K562 (cell line): ENCODE measurements around the gene TRABD2B. TPM values are rescaled to one million over a fixed set of nuclear protein-coding genes. Genes with fewer than 3 reads are reported as not detected.

ENCODE experiments used
- ATAC-seq: fragments of 200-7000 bp; cut with Tn5 transposase; 3 replicates; pipeline ENCODE4 v1.9.1; 2020; ENCODE audit warnings: moderate library complexity
- BruUV-seq: library from RNA; stranded (reverse); fragments of 400-500 nt; replicated peaks from 2 replicates; lab custom pipeline; 2021; lab: Mats Ljungman, UMichigan
- CTCF ChIA-PET: fragments of 300-600 bp; formaldehyde crosslinking; extraction: SDS; loops from one replicate; lab custom pipeline; 2021; ENCODE audit warnings: low intra/inter-chr PET ratio; lab: Yijun Ruan, JAX
- POLR2A ChIA-PET: fragments of 300-600, 350-650 bp; sonication (Branson Sonifier 250); formaldehyde crosslinking; extraction: SDS; loops from one replicate; lab custom pipeline; 2021; ENCODE audit warnings: antibody characterized with exemption, inconsistent platforms; lab: Yijun Ruan, JAX
- DNase-seq, 4 experiments: peaks; one replicate each; pipeline versions ENCODE4 v3.0.0 to v3.0.0-alpha.2; 2011 to 2018; ENCODE audit warnings: low spot score in 3 of 4, mixed read lengths in 3 of 4; ENCODE audit errors: extremely low read depth in 1 of 4
- FAIRE-seq: peaks from 2 replicates; lab custom pipeline; 2011; peaks lifted over from hg19 to GRCh38; lab: Jason Lieb, UNC
- H2AFZ ChIP-seq: 2 replicates; pipeline ENCODE4 v1.6.0; 2011; ENCODE audit warnings: low read depth, low read length, control low read depth, inconsistent platforms
- H3K27ac ChIP-seq: fragments of 200-600 bp; 3 replicates; pipeline ENCODE4 v1.8.0; 2011; ENCODE audit warnings: low read depth, mild to moderate bottlenecking, control low read depth, inconsistent platforms, low read length, moderate library complexity, mixed read lengths; ENCODE audit errors: extremely low read depth
- H3K27me3 ChIP-seq, 2 experiments: fragments of 300-600 bp in 1 of 2; 2 replicates in 1 of 2; 3 replicates in 1 of 2; pipeline versions ENCODE4 v1.6.0 to v1.8.0; 2011; ENCODE audit warnings: inconsistent platforms in 2 of 2, low read length in 2 of 2, mild to moderate bottlenecking in 1 of 2, mixed read lengths in 1 of 2, moderate library complexity in 1 of 2; ENCODE audit not compliant: control insufficient read depth in 2 of 2, insufficient read depth in 2 of 2
- H3K36me3 ChIP-seq: fragments of 300-600 bp; 3 replicates; pipeline ENCODE4 v1.8.0; 2011; ENCODE audit warnings: mild to moderate bottlenecking, low read length, inconsistent platforms; ENCODE audit not compliant: control insufficient read depth, insufficient read depth
- H3K4me1 ChIP-seq, 2 experiments: fragments of 200-600 bp in 1 of 2; replicated peaks in 1 of 2; 2 replicates in 1 of 2; 3 replicates in 1 of 2; pipeline versions ENCODE4 v1.5.1 to v1.8.0; 2011; ENCODE audit warnings: inconsistent platforms in 2 of 2, low read length in 2 of 2, mild to moderate bottlenecking in 1 of 2, mixed read lengths in 1 of 2, moderate library complexity in 1 of 2; ENCODE audit not compliant: control insufficient read depth in 2 of 2, insufficient read depth in 2 of 2
- H3K4me2 ChIP-seq: 2 replicates; pipeline ENCODE4 v1.6.1; 2011; ENCODE audit warnings: low read length, control low read depth, inconsistent platforms, mixed read lengths; ENCODE audit not compliant: insufficient read depth
- H3K4me3 ChIP-seq: fragments of 200-600 bp; sonication (generic), shearing (Covaris generic); 2 replicates; pipeline ENCODE4 v1.5.1; 2016; ENCODE audit warnings: control low read depth, inconsistent platforms
- H3K79me2 ChIP-seq: fragments of 200-600 bp; 3 replicates; pipeline ENCODE4 v1.8.0; 2011; ENCODE audit warnings: low read length, inconsistent platforms; ENCODE audit not compliant: control insufficient read depth, insufficient read depth
- H3K9ac ChIP-seq, 2 experiments: 2 replicates each; pipeline versions ENCODE4 v1.6.0 to v1.6.1; 2011; ENCODE audit warnings: low read depth in 2 of 2, low read length in 2 of 2, control low read depth in 1 of 2, inconsistent platforms in 1 of 2, mild to moderate bottlenecking in 1 of 2, mixed read lengths in 1 of 2; ENCODE audit not compliant: insufficient read depth in 1 of 2
- H3K9me1 ChIP-seq: one replicate; pipeline ENCODE4 v1.6.0; 2011; ENCODE audit warnings: inconsistent platforms, mild to moderate bottlenecking, low read length, moderate library complexity; ENCODE audit not compliant: control insufficient read depth, insufficient read depth
- H3K9me3 ChIP-seq: replicated peaks from 2 replicates; pipeline ENCODE4 v1.5.1; 2011; ENCODE audit warnings: low read depth, low read length, inconsistent platforms; ENCODE audit not compliant: control insufficient read depth, insufficient read depth
- H4K20me1 ChIP-seq: replicated peaks from 2 replicates; pipeline ENCODE4 v1.6.1; 2011; ENCODE audit warnings: low read length, inconsistent platforms, mixed read lengths; ENCODE audit not compliant: control insufficient read depth, insufficient read depth
- ASH1L ChIP-seq: fragments of 450-650 bp; IDR thresholded peaks from 2 replicates; pipeline ENCODE4 v1.6.1; 2018; ENCODE audit warnings: borderline replicate concordance, mild to moderate bottlenecking, low read depth; ENCODE audit not compliant: partially characterized antibody
- C11orf30 ChIP-seq: fragments of 450-650 bp; IDR thresholded peaks from 2 replicates; pipeline ENCODE4 v1.6.1; 2016; ENCODE audit warnings: low read depth, mild to moderate bottlenecking
- ETS2 ChIP-seq: IDR thresholded peaks from 2 replicates; pipeline ENCODE4 v1.6.1; 2016; ENCODE audit warnings: borderline replicate concordance, missing genetic modification characterization, mild to moderate bottlenecking, moderate library complexity, missing compliant biosample characterization; ENCODE audit not compliant: poor library complexity, severe bottlenecking
- HMGN3 ChIP-seq: IDR thresholded peaks from 2 replicates; pipeline ENCODE4 v1.6.1; 2011; ENCODE audit warnings: borderline replicate concordance, low read depth, mild to moderate bottlenecking, mixed read lengths, low read length; ENCODE audit not compliant: insufficient read length; ENCODE audit errors: extremely low read depth
- MAFG ChIP-seq: fragments of 450-650 bp; conservative IDR thresholded peaks from 2 replicates; pipeline ENCODE4 v1.6.1; 2016; ENCODE audit warnings: missing genetic modification characterization, missing compliant biosample characterization
- ZFP91 ChIP-seq: sonication (generic); formaldehyde crosslinking; IDR thresholded peaks from 2 replicates; pipeline ENCODE4 v1.8.0; 2022; ENCODE audit warnings: mild to moderate bottlenecking, missing genetic modification reagents
- ZNF316 ChIP-seq: fragments of 450-650 bp; IDR thresholded peaks from 2 replicates; pipeline ENCODE4 v1.6.1; 2016
- ZNF507 ChIP-seq: conservative IDR thresholded peaks from 2 replicates; pipeline ENCODE4 v1.6.1; 2017; ENCODE audit warnings: missing genetic modification characterization, missing compliant biosample characterization
- WGBS: fragments of 100-300 bp; shearing (Covaris generic); methylation state at CpG from one replicate; pipeline ENCODE4 v1.1.6; 2016; ENCODE audit warnings: low coverage, mixed read lengths; ENCODE audit not compliant: insufficient coverage; ENCODE audit errors: missing lambda C conversion rate; 5-methylcytosine and 5-hydroxymethylcytosine counted together
- in situ Hi-C: fragments of 300-500 bp; cut with MboI; formaldehyde crosslinking; loops from 4 replicates; pipeline ENCODE4 v1.15.0; 2018; ENCODE audit warnings: inconsistent platforms, mixed read lengths
- intact Hi-C: fragments of 100-400 bp; cut with micrococcal nuclease; formaldehyde crosslinking; loops from 2 replicates; pipeline ENCODE4 v1.14.2; 2022
- polyA plus RNA-seq, 8 experiments: library from polyadenylated mRNA; depleted of rRNA in 4 of 8; stranded (reverse) in 5 of 8; unstranded in 3 of 8; fragments of >200 nt; fragmentation: Nextera tagmentation in 2 of 8; fragmentation: Illumina TruSeq in 1 of 8; extraction: Ambion mirVana in 2 of 8; extraction: Trizol in 1 of 8; gene quantifications; 2 replicates each; pipeline versions ENCODE4 v1.2.1 to v1.2.3, GENCODE V29; 2011 to 2014; ENCODE audit warnings: inconsistent platforms in 1 of 8, missing spikeins in 1 of 8
- total RNA-seq, 7 experiments: library from RNA; depleted of rRNA in 6 of 7; stranded (reverse); fragments of >200 nt in 6 of 7; fragmentation: Illumina TruSeq in 2 of 7; extraction: Trizol in 2 of 7; gene quantifications; 2 replicates each; pipeline versions ENCODE4 v1.2.1 to v1.2.3, GENCODE V29; 2011 to 2021; ENCODE audit warnings: low replicate concordance in 1 of 7
- TF ChIP-seq, protein P1 (sequence below): fragments of 450-650 bp; IDR thresholded peaks from 2 replicates; pipeline ENCODE4 v1.6.1; 2016; ENCODE audit warnings: low read depth, mild to moderate bottlenecking, moderate library complexity

TRABD2B gene
- total and polyA plus RNA-seq, 9 of the 15 experiments (the other 6 are each of a cell fraction or from before 2014, with no cell fraction given): not detected

- TF ChIP-seq C11orf30 (peak; percentile 37; the same call in 1 of the 2 replicates), MAFG (tag) (peak; percentile 29; the same call in 1 of the 2 replicates), ZNF316 (peak; percentile 23; the same call in 1 of the 2 replicates), ETS2 (tag) (no peak), HMGN3 (no peak), ZFP91 (no peak), ASH1L (no peak), ZNF507 (tag) (no peak)
- TF ChIP-seq, protein P1, sequence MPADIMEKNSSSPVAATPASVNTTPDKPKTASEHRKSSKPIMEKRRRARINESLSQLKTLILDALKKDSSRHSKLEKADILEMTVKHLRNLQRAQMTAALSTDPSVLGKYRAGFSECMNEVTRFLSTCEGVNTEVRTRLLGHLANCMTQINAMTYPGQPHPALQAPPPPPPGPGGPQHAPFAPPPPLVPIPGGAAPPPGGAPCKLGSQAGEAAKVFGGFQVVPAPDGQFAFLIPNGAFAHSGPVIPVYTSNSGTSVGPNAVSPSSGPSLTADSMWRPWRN: no peak
- Histone ChIP-seq H3K4me2 (no peak overlapping the region), H3K27me3 (peaks cover 13 to 41% of the 10 kb centered on the region in 2 experiments), H3K36me3 (no peaks in the 10 kb centered on the region), H3K9me3 (no peaks in the 10 kb centered on the region), H3K27ac (no peak overlapping the region), H3K4me1 (no peaks in the 10 kb centered on the region), H4K20me1 (0 out of 2 replicates have a peak, but pooled peaks cover 8% of the 10 kb centered on the region), H3K9me1 (no peaks in the 10 kb centered on the region), H3K9ac (no peak overlapping the region), H3K4me3 (no peak overlapping the region), H3K79me2 (no peaks in the 10 kb centered on the region), H2AFZ (no peak overlapping the region)
- 0% methylated on average over 9 of the region's 9 CpGs for WGBS
- in situ Hi-C loops: no loop called here
- no peak for DNase-seq
- no peak for FAIRE-seq
- intact Hi-C loops: no loop called here
- no TSS peak for BruUV-seq
- POLR2A ChIA-PET: interaction anchor here (0.6 kb wide), 1 partner anchor 1043 kb away, joined by 3 read pairs; no protein-coding TSS in a partner anchor
- ATAC-seq: no peak
- CTCF ChIA-PET: no interaction called here
Measured at GRCh38 chr1:47823040-47823808, 174.0 kb downstream of the TRABD2B start.
